ENCODE data around the gene MC3R. TPM values are rescaled to one million over a fixed set of nuclear protein-coding genes. Genes with fewer than 3 reads are reported as not detected.

The MC3R gene
- total RNA-seq, 4 donors from 2014 or later, result not detected

DNA sequence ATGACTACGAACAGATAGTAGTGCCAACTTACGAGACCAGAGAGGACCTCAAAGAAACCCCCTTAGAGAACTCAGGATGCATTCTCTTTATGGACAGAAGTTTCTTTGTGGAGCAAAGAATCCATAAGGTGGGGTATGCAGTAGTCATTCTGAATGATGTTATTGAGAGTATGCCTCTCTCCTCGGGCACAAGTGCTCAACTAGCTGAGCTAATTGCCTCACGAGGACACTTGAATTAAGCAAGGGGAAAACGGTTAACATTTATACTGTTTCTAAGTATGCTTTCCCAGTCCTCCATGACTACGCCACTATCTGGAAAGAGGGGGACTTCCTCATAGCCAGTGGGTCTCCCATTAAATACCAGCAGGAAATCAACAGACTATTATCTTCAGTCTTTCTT is 25.6 kb downstream of the MC3R start:
- TF ChIP-seq, protein P1, sequence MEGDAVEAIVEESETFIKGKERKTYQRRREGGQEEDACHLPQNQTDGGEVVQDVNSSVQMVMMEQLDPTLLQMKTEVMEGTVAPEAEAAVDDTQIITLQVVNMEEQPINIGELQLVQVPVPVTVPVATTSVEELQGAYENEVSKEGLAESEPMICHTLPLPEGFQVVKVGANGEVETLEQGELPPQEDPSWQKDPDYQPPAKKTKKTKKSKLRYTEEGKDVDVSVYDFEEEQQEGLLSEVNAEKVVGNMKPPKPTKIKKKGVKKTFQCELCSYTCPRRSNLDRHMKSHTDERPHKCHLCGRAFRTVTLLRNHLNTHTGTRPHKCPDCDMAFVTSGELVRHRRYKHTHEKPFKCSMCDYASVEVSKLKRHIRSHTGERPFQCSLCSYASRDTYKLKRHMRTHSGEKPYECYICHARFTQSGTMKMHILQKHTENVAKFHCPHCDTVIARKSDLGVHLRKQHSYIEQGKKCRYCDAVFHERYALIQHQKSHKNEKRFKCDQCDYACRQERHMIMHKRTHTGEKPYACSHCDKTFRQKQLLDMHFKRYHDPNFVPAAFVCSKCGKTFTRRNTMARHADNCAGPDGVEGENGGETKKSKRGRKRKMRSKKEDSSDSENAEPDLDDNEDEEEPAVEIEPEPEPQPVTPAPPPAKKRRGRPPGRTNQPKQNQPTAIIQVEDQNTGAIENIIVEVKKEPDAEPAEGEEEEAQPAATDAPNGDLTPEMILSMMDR (IDR thresholded peaks at IDR 0.05; ENCODE audit: low read depth), result no peak

- TF ChIP-seq, protein P1 (IDR thresholded peaks at IDR 0.05; ENCODE audit: low read depth), result no peak
Measured at GRCh38 chr20:56278196-56278595, 29.7 kb downstream of the MC3R start.

GRCh38 chr20:56285496-56285895 is 37.0 kb downstream of the MC3R start:
- TF ChIP-seq, protein P1 (IDR thresholded peaks at IDR 0.05; ENCODE audit: low read depth), result no peak

DNA sequence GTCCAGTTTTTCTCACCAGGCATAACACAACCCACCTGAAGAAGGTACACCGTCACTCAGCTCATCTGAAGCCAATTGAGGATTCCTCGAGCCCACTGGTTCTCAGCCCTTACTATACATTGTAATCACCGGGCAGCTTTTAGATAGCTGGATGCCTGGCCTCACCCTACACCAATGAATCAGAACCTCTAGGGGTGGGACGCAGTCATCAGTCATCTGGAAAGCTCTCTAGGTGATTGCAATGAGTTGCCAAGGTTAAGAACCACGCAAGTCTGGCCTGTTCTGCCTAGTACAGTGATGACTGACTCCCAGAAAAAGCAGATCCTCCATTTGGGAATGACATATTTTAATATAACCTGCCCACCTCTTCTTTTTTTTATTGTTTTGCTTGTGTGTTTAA is 41.1 kb downstream of the MC3R start:
- TF ChIP-seq, protein P1 (IDR thresholded peaks at IDR 0.05; ENCODE audit: low read depth), result no peak

GRCh38 chr20:56299362-56299761 is 50.8 kb downstream of the MC3R start:
- TF ChIP-seq, protein P1 (IDR thresholded peaks at IDR 0.05; ENCODE audit: low read depth), result no peak

Small RNAs within 50 kb of the gene (small RNA-seq; reads per million reads assigned to genes)
- gene RNA5SP487, result not detected

Other genes with a start within 250 kb of the MC3R start
- gene CBLN4, start 243.2 kb upstream of the MC3R start, total RNA-seq, result not detected
- 10 to 100 TPM; 46.3 to 69.4 (median 57.4) TPM for gene FAM210B, start 110.2 kb downstream of the MC3R start, total RNA-seq
- gene AURKA, start 143.5 kb downstream of the MC3R start, total RNA-seq, result 1 to 10 TPM; 1.5 to 5.9 (median 2.3) TPM
- 10 to 100 TPM; 15.3 to 24.8 (median 20.2) TPM for gene CSTF1, start 143.9 kb downstream of the MC3R start, total RNA-seq
- gene CASS4, start 163.5 kb downstream of the MC3R start, total RNA-seq, result 10 to 100 TPM in 1 of 4 donors, 1 to 10 TPM in 2, under 1 TPM in 1; 0.94 to 16.5 (median 3.7) TPM
- 10 to 100 TPM; 43.2 to 76.6 (median 59.2) TPM for gene RTF2, start 219.9 kb downstream of the MC3R start, total RNA-seq

Measured in subcutaneous adipose tissue (tissue), 4 donors.